AG08396 (cell line): ENCODE measurements around the gene ARHGAP15.

Experiments used
- DNase-seq: peaks from one replicate; pipeline ENCODE4 v3.0.0; 2012; ENCODE audit warnings: low spot score, mixed read lengths

ARHGAP15 gene

GRCh38 chr2:143452817-143453451 lies 323.7 kb downstream of the ARHGAP15 start:
- DNase-seq, result no peak

- no peak for DNase-seq
These were observed 324.8 kb downstream of the ARHGAP15 start for GRCh38 chr2:143453981-143454511.

- no peak for DNase-seq
These were observed 326.1 kb downstream of the ARHGAP15 start for GRCh38 chr2:143455317-143455716.

- no peak for DNase-seq
These were observed 329.3 kb downstream of the ARHGAP15 start for GRCh38 chr2:143458258-143459190.

GRCh38 chr2:143460382-143460781 lies 331.2 kb downstream of the ARHGAP15 start:
- DNase-seq, result no peak

GRCh38 chr2:143463719-143464118 lies 334.5 kb downstream of the ARHGAP15 start:
- no peak for DNase-seq

GRCh38 chr2:143466391-143466790 lies 337.2 kb downstream of the ARHGAP15 start:
- no peak for DNase-seq

GRCh38 chr2:143467011-143467410 lies 337.8 kb downstream of the ARHGAP15 start:
- no peak for DNase-seq

- DNase-seq, result no peak
These were observed 339.2 kb downstream of the ARHGAP15 start for GRCh38 chr2:143468341-143468888.

GRCh38 chr2:143469323-143469722 lies 340.1 kb downstream of the ARHGAP15 start:
- no peak for DNase-seq

- DNase-seq, result no peak
These were observed 342.3 kb downstream of the ARHGAP15 start for GRCh38 chr2:143471550-143471949.

GRCh38 chr2:143473216-143473615 lies 344.0 kb downstream of the ARHGAP15 start:
- DNase-seq, result peak; percentile 41

GRCh38 chr2:143473820-143474219 lies 344.6 kb downstream of the ARHGAP15 start:
- no peak for DNase-seq

- no peak for DNase-seq
These were observed 345.4 kb downstream of the ARHGAP15 start for GRCh38 chr2:143474586-143474985.

GRCh38 chr2:143475041-143475776 lies 346.0 kb downstream of the ARHGAP15 start:
- DNase-seq, result peak; percentile 8

- no peak for DNase-seq
These were observed 347.3 kb downstream of the ARHGAP15 start for GRCh38 chr2:143476336-143477087.

- no peak for DNase-seq
These were observed 348.7 kb downstream of the ARHGAP15 start for GRCh38 chr2:143477714-143478443.

GRCh38 chr2:143480086-143480485 lies 350.9 kb downstream of the ARHGAP15 start:
- no peak for DNase-seq

GRCh38 chr2:143480601-143481236 lies 351.5 kb downstream of the ARHGAP15 start:
- no peak for DNase-seq

- DNase-seq, result no peak
These were observed 352.0 kb downstream of the ARHGAP15 start for GRCh38 chr2:143481237-143481623.
